SK-N-SH (cell line): Measurements from ENCODE around the gene RAB10. TPM values are rescaled to one million over a fixed set of nuclear protein-coding genes. Genes with fewer than 3 reads are reported as not detected.

Experiments used
- CTCF ChIA-PET: fragments of 300-600, 350-600 bp; formaldehyde crosslinking; extraction: SDS; loops from one replicate; lab custom pipeline; 2021; lab: Yijun Ruan, JAX
- POLR2A ChIA-PET: fragments of 350-600 bp; sonication (Branson Sonifier 250); formaldehyde crosslinking; extraction: SDS; loops from one replicate; lab custom pipeline; 2020; ENCODE audit warnings: antibody characterized with exemption, inconsistent platforms; lab: Yijun Ruan, JAX
- DNase-seq: peaks from one replicate; pipeline ENCODE4 v3.0.0; 2012
- H2AFZ ChIP-seq: fragments of 200-600 bp; sonication (generic); 2 replicates; pipeline ENCODE4 v1.8.1; 2016; ENCODE audit warnings: antibody characterized with exemption, mild to moderate bottlenecking, low read depth
- H3F3A ChIP-seq: fragments of 200-600 bp; sonication (generic); replicated peaks from 2 replicates; pipeline ENCODE3; 2016; ENCODE audit warnings: antibody characterized with exemption, mild to moderate bottlenecking; ENCODE audit not compliant: insufficient read depth
- H3K27ac ChIP-seq, 2 experiments: fragments of 200-500 bp in 1 of 2; fragments of 200-600 bp in 1 of 2; sonication (Bioruptor generic) in 1 of 2; sonication (generic), shearing (Covaris generic) in 1 of 2; 2 replicates each; pipeline versions ENCODE4 v1.5.1 to v1.6.1; 2014 to 2016; ENCODE audit warnings: low read depth in 2 of 2, inconsistent platforms in 1 of 2, low read length in 1 of 2, mild to moderate bottlenecking in 1 of 2, mixed read lengths in 1 of 2
- H3K27me3 ChIP-seq: fragments of 200-600 bp; sonication (generic), shearing (Covaris generic); 2 replicates; pipeline ENCODE4 v1.6.1; 2016; ENCODE audit warnings: mixed run types; ENCODE audit not compliant: insufficient read depth
- H3K36me3 ChIP-seq, 2 experiments: fragments of 200-500 bp in 1 of 2; fragments of 200-600 bp in 1 of 2; sonication (Bioruptor generic) in 1 of 2; sonication (generic) in 1 of 2; replicated peaks in 1 of 2; 2 replicates each; pipeline versions ENCODE3 to v1.5.1; 2014 to 2016; ENCODE audit warnings: low read length in 1 of 2, mild to moderate bottlenecking in 1 of 2; ENCODE audit not compliant: insufficient read depth in 2 of 2, control insufficient read depth in 1 of 2
- H3K4me1 ChIP-seq, 2 experiments: fragments of 200-500 bp in 1 of 2; fragments of 200-600 bp in 1 of 2; sonication (Bioruptor generic) in 1 of 2; sonication (generic), shearing (Covaris generic) in 1 of 2; 2 replicates each; pipeline versions ENCODE4 v1.5.1 to v1.6.1; 2014 to 2016; ENCODE audit warnings: low read depth in 1 of 2, low read length in 1 of 2, mixed run types in 1 of 2; ENCODE audit not compliant: insufficient read depth in 2 of 2, control insufficient read depth in 1 of 2
- H3K4me2 ChIP-seq: fragments of 200-600 bp; sonication (generic), shearing (Covaris generic); 2 replicates; pipeline ENCODE4 v1.6.1; 2017; ENCODE audit warnings: mixed run types
- H3K4me3 ChIP-seq, 2 experiments: fragments of 200-500 bp in 1 of 2; fragments of 200-600 bp in 1 of 2; sonication (Bioruptor generic) in 1 of 2; sonication (generic), shearing (Covaris generic) in 1 of 2; 2 replicates each; pipeline versions ENCODE4 v1.5.1 to v1.8.1; 2014 to 2016; ENCODE audit warnings: low read depth in 2 of 2, inconsistent platforms in 1 of 2, low read length in 1 of 2, mild to moderate bottlenecking in 1 of 2, mixed read lengths in 1 of 2, moderate library complexity in 1 of 2
- H3K79me2 ChIP-seq: fragments of 200-600 bp; sonication (generic); 2 replicates; pipeline ENCODE4 v1.8.1; 2017; ENCODE audit warnings: mild to moderate bottlenecking; ENCODE audit not compliant: insufficient read depth
- H3K9ac ChIP-seq: fragments of 200-600 bp; sonication (generic); 2 replicates; pipeline ENCODE4 v1.6.1; 2017; ENCODE audit warnings: mixed run types
- H3K9me2 ChIP-seq: fragments of 200-600 bp; sonication (generic); 2 replicates; pipeline ENCODE4 v1.6.1; 2017; ENCODE audit warnings: mixed run types
- H3K9me3 ChIP-seq: fragments of 200-600 bp; sonication (generic); 2 replicates; pipeline ENCODE4 v1.6.1; 2017; ENCODE audit warnings: mixed run types, mild to moderate bottlenecking, moderate library complexity
- H4K20me1 ChIP-seq: fragments of 200-600 bp; sonication (generic); 2 replicates; pipeline ENCODE4 v1.6.1; 2017; ENCODE audit warnings: mild to moderate bottlenecking, mixed run types; ENCODE audit not compliant: insufficient read depth
- FOSL2 ChIP-seq: IDR thresholded peaks from 2 replicates; pipeline ENCODE4 v1.4.0; 2012; ENCODE audit warnings: low read depth, mild to moderate bottlenecking, moderate library complexity, borderline replicate concordance
- FOXM1 ChIP-seq: IDR thresholded peaks from 2 replicates; pipeline ENCODE4 v1.4.0; 2012; ENCODE audit warnings: low read depth, mild to moderate bottlenecking
- GABPA ChIP-seq: IDR thresholded peaks from 2 replicates; pipeline ENCODE4 v1.4.0; 2012; ENCODE audit warnings: low read depth, mild to moderate bottlenecking
- JUND ChIP-seq: IDR thresholded peaks from 2 replicates; pipeline ENCODE4 v1.4.0; 2012
- MEF2A ChIP-seq: IDR thresholded peaks from 2 replicates; pipeline ENCODE4 v1.4.0; 2012; ENCODE audit warnings: low read depth, borderline replicate concordance
- NFIC ChIP-seq: IDR thresholded peaks from 2 replicates; pipeline ENCODE4 v1.4.0; 2012; ENCODE audit warnings: borderline replicate concordance
- NRF1 ChIP-seq: IDR thresholded peaks from 2 replicates; pipeline ENCODE4 v1.6.1; 2012; ENCODE audit warnings: low read depth, mild to moderate bottlenecking, low read length
- PBX3 ChIP-seq: IDR thresholded peaks from 2 replicates; pipeline ENCODE4; 2012
- POLR2AphosphoS5 ChIP-seq: IDR thresholded peaks from 2 replicates; pipeline ENCODE4 v1.6.1; 2012; ENCODE audit warnings: low read depth, low read length
- RCOR1 ChIP-seq: fragments of 150-350 bp; IDR thresholded peaks from 2 replicates; pipeline ENCODE4 v1.6.1; 2017; ENCODE audit warnings: antibody characterized with exemption, low read length
- RFX5 ChIP-seq: IDR thresholded peaks from 2 replicates; pipeline ENCODE4 v1.6.1; 2012; ENCODE audit warnings: mild to moderate bottlenecking, improper control_type of control experiment, low read length
- SIN3A ChIP-seq: IDR thresholded peaks from 2 replicates; pipeline ENCODE4 v1.6.1; 2012; ENCODE audit warnings: low read depth, mild to moderate bottlenecking, low read length, moderate library complexity, borderline replicate concordance
- SMC3 ChIP-seq: IDR thresholded peaks from 2 replicates; pipeline ENCODE4 v1.6.1; 2012; ENCODE audit warnings: low read depth, low read length, improper control_type of control experiment
- TAF1 ChIP-seq: IDR thresholded peaks from 2 replicates; pipeline ENCODE4 v1.6.1; 2012; ENCODE audit warnings: low read depth, mild to moderate bottlenecking, low read length, moderate library complexity, borderline replicate concordance
- TEAD4 ChIP-seq: IDR thresholded peaks from 2 replicates; pipeline ENCODE4 v1.4.0; 2012; ENCODE audit warnings: mild to moderate bottlenecking, borderline replicate concordance; ENCODE audit not compliant: insufficient read depth
- YY1 ChIP-seq: IDR thresholded peaks from 2 replicates; pipeline ENCODE4 v1.4.0; 2012; ENCODE audit warnings: low read depth, mild to moderate bottlenecking
- WGBS: methylation state at CpG from one replicate; pipeline ENCODE4 v1.1.6; 2017; ENCODE audit warnings: low lambda C conversion rate; 5-methylcytosine and 5-hydroxymethylcytosine counted together
- polyA plus RNA-seq, 3 experiments: library from polyadenylated mRNA; depleted of rRNA; stranded (reverse); fragments of >200 nt; gene quantifications; 2 replicates each; pipeline ENCODE4 v1.2.3, GENCODE V29; 2012
- TF ChIP-seq, protein P1 (sequence below): IDR thresholded peaks from 2 replicates; pipeline ENCODE4 v1.4.0; 2012; ENCODE audit warnings: low read depth
- TF ChIP-seq, protein P2 (sequence below): fragments of 150-350 bp; IDR thresholded peaks from 2 replicates; pipeline ENCODE4 v1.6.1; 2017; ENCODE audit warnings: antibody characterized with exemption, low read length, low read depth, borderline replicate concordance
- TF ChIP-seq, protein P3 (sequence below): IDR thresholded peaks from 2 replicates; pipeline ENCODE4 v1.4.0; 2012; ENCODE audit warnings: low read depth, borderline replicate concordance
- TF ChIP-seq, protein P4 (sequence below): fragments of 200-600 bp; sonication (generic); IDR thresholded peaks from 2 replicates; pipeline ENCODE4 v1.6.1; 2017; ENCODE audit warnings: antibody characterized with exemption, mild to moderate bottlenecking, moderate library complexity

RAB10 gene
- polyA plus RNA-seq, 1 of the 3 experiments (the other 2 are of a cell fraction): 47.5 TPM

DNA sequence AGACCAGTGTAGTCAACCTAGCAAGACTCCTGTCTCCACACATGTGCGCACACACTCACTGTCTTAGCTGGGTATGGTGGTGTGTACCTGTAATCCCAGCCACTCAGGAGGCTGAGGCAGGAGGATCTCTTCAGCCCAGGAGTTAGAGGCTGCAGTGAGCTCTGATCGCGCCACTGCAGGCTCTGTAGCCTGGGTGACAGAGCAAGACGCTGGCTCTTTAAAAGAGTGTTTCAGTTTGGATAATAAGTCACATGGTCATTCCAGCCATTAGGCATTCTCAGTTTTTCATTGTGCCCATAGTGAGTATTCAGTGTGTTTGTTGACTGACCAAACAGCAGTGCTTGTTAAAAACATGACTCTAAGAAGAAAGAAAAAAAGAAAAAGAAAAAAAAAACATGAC lies 31.0 kb downstream of the RAB10 start:
- H3K36me3 ChIP-seq: peaks cover 0 to 23% of the 10 kb centered on the region in 2 experiments

More for the DNA sequence above, 31.0 kb downstream of the RAB10 start:
- ChIA-PET CTCF (interaction anchor here (1.4 to 2.0 kb wide), 5 partner anchors 9 to 80 kb away, joined by 4 to 10 read pairs (median 4); no protein-coding TSS in a partner anchor), POLR2A (interaction anchor here (1.0 kb wide), 1 partner anchor 53 kb away, joined by 3 read pairs; no protein-coding TSS in a partner anchor)
- no peak overlapping the region for H3K4me3 ChIP-seq
- H3F3A ChIP-seq: peaks cover 52% of the 10 kb centered on the region
- no peak overlapping the region for H3K9ac ChIP-seq
- no peaks in the 10 kb centered on the region for H3K9me3 ChIP-seq
- H3K9me2 ChIP-seq: no peaks in the 10 kb centered on the region
- peaks cover 77% of the 10 kb centered on the region for H4K20me1 ChIP-seq
- H2AFZ ChIP-seq: no peak overlapping the region
- H3K4me2 ChIP-seq: no peak overlapping the region
- H3K79me2 ChIP-seq: peaks cover 96% of the 10 kb centered on the region
- H3K27me3 ChIP-seq: no peaks in the 10 kb centered on the region
- WGBS: 92% methylated on average over 4 of the region's 4 CpGs
- H3K27ac ChIP-seq: no peak overlapping the region
- TF ChIP-seq FOSL2 (no peak), YY1 (no peak), TAF1 (no peak), GABPA (no peak), SIN3A (no peak), NRF1 (no peak), MEF2A (no peak), JUND (no peak), TEAD4 (no peak), SMC3 (no peak), NFIC (no peak), RFX5 (no peak), POLR2AphosphoS5 (no peak), RCOR1 (no peak), FOXM1 (no peak), PBX3 (no peak)
- TF ChIP-seq, protein P1, sequence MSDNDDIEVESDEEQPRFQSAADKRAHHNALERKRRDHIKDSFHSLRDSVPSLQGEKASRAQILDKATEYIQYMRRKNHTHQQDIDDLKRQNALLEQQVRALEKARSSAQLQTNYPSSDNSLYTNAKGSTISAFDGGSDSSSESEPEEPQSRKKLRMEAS: no peak
- TF ChIP-seq, protein P2, sequence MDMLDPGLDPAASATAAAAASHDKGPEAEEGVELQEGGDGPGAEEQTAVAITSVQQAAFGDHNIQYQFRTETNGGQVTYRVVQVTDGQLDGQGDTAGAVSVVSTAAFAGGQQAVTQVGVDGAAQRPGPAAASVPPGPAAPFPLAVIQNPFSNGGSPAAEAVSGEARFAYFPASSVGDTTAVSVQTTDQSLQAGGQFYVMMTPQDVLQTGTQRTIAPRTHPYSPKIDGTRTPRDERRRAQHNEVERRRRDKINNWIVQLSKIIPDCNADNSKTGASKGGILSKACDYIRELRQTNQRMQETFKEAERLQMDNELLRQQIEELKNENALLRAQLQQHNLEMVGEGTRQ: no peak
- TF ChIP-seq, protein P3, sequence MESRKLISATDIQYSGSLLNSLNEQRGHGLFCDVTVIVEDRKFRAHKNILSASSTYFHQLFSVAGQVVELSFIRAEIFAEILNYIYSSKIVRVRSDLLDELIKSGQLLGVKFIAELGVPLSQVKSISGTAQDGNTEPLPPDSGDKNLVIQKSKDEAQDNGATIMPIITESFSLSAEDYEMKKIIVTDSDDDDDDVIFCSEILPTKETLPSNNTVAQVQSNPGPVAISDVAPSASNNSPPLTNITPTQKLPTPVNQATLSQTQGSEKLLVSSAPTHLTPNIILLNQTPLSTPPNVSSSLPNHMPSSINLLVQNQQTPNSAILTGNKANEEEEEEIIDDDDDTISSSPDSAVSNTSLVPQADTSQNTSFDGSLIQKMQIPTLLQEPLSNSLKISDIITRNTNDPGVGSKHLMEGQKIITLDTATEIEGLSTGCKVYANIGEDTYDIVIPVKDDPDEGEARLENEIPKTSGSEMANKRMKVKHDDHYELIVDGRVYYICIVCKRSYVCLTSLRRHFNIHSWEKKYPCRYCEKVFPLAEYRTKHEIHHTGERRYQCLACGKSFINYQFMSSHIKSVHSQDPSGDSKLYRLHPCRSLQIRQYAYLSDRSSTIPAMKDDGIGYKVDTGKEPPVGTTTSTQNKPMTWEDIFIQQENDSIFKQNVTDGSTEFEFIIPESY: no peak
- TF ChIP-seq, protein P4, sequence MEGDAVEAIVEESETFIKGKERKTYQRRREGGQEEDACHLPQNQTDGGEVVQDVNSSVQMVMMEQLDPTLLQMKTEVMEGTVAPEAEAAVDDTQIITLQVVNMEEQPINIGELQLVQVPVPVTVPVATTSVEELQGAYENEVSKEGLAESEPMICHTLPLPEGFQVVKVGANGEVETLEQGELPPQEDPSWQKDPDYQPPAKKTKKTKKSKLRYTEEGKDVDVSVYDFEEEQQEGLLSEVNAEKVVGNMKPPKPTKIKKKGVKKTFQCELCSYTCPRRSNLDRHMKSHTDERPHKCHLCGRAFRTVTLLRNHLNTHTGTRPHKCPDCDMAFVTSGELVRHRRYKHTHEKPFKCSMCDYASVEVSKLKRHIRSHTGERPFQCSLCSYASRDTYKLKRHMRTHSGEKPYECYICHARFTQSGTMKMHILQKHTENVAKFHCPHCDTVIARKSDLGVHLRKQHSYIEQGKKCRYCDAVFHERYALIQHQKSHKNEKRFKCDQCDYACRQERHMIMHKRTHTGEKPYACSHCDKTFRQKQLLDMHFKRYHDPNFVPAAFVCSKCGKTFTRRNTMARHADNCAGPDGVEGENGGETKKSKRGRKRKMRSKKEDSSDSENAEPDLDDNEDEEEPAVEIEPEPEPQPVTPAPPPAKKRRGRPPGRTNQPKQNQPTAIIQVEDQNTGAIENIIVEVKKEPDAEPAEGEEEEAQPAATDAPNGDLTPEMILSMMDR: no peak
- DNase-seq: no peak
- H3K4me1 ChIP-seq: peaks cover 3 to 16% of the 10 kb centered on the region in 2 experiments; a peak in 3 of 4 replicates
